ENCODE results near the gene ASMTL. TPM values are rescaled to one million over a fixed set of nuclear protein-coding genes. Genes with fewer than 3 reads are reported as not detected.

Gene ASMTL
- total and polyA plus RNA-seq, 2 donors (not counting 1 experiment from before 2014, with no cell fraction given) = 12.9 to 19.8 TPM

DNA sequence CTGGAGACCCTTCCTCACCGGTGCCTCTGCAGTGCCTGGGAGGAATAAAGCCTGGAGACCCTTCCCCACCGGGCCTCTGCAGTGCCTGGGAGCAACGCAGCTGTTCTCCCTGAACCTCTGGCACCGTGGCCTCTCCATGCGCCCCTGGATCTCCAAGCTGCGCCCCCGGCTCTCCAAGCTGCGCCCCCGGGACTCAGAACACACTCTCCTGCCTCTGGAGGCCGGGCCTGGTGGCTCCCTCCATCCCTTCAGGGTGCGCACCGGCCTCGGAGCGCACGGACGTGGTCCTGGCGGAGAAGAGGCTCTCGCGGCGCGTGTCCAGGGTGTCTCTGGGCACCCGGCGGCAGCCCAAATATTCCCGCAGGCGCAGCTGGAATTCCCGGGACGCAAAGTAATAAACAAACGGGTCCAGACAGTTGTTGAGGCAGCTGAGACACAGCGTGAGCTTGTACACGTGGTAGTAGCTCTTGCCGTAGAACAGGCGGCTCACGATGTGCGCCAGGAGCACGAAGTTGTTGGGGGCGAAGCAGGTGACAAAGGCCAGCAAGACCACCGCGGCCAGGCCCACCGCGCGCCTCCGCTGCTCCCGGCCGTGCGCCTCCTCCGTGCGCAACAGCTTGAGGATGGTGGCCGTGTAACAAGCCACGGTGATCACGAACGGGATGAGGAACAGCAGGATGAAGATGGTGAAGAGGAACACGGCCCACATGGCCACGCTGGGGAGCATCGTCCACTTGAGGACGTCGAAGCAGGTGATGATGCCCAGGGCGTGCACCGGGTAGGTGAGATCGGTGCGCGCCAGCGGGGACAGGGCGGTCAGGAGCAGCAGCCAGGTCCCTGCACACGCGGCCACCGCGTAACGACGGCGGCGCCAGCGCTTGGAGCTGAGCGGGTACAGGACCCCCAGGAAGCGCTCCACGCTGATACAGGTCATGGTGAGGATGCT lies 12.8 kb upstream of the ASMTL start:
- Histone ChIP-seq H3K4me1 (ENCODE audit: control insufficient read depth, extremely low read depth, insufficient read depth, low read length) (no peaks in the 10 kb centered on the region), H3K9ac (ENCODE audit: insufficient read depth, low read length) (no peak overlapping the region), H2AFZ (ENCODE audit: low read length) (no peak overlapping the region), H3K4me3 (replicated peaks in 1 of 4; ENCODE audit: control extremely low read depth in 1 of 4, insufficient read depth in 1 of 4, low read depth in 3 of 4, low read length in 4 of 4) (no peak overlapping the region), H3K9me3 (ENCODE audit: control insufficient read depth, insufficient read depth, low read depth, low read length) (no peaks in the 10 kb centered on the region), H3K36me3 (ENCODE audit: control insufficient read depth, insufficient read depth, low read length) (no peaks in the 10 kb centered on the region), H3K27ac (ENCODE audit: insufficient read depth, low read length) (no peak overlapping the region), H3K4me2 (ENCODE audit: extremely low read depth, insufficient read depth, low read length) (no peak overlapping the region), H4K20me1 (ENCODE audit: control insufficient read depth, extremely low read depth, insufficient read depth, low read length) (no peaks in the 10 kb centered on the region), H3K79me2 (ENCODE audit: control insufficient read depth, insufficient read depth, low read length) (no peaks in the 10 kb centered on the region), H3K27me3 (ENCODE audit: control insufficient read depth, insufficient read depth, low read length) (no peaks in the 10 kb centered on the region)
- DNase-seq (ENCODE audit: low read depth in 2 of 2) = no peak
- TF ChIP-seq EZH2 (IDR thresholded peaks at IDR 0.05; ENCODE audit: low read length, missing control alignments) = peak; percentile 41
- no peak for TF ChIP-seq CTCF (conservative IDR thresholded peaks at IDR 0.05 in 1 of 2, IDR thresholded peaks at IDR 0.05 in 1 of 2; ENCODE audit: low read depth in 1 of 2, low read length in 2 of 2)

DNA sequence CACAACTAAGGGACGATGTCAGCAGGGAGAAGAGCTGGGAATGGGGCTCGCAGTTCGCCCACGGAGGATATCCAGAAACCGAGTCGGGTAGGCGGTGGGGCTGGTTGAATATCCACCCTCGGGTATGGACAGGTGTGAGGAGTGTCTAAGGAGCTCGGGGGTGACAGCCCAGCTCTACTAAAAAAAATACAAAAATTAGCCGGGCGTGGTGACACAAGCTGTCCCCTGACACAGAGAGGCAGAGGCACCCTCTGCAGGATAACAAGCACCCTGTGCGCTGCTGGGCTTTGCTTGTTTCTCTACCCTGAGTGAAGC lies 12.2 kb upstream of the ASMTL start:
- no peaks in the 10 kb centered on the region for H3K79me2 ChIP-seq (ENCODE audit: control insufficient read depth, insufficient read depth, low read length)
- no peaks in the 10 kb centered on the region for H3K4me1 ChIP-seq (ENCODE audit: control insufficient read depth, extremely low read depth, insufficient read depth, low read length)
- no peak overlapping the region for H3K4me3 ChIP-seq (replicated peaks in 1 of 4; ENCODE audit: control extremely low read depth in 1 of 4, insufficient read depth in 1 of 4, low read depth in 3 of 4, low read length in 4 of 4)
- H3K27ac ChIP-seq (ENCODE audit: insufficient read depth, low read length) = no peak overlapping the region
- H2AFZ ChIP-seq (ENCODE audit: low read length) = no peak overlapping the region
- H3K27me3 ChIP-seq (ENCODE audit: control insufficient read depth, insufficient read depth, low read length) = no peaks in the 10 kb centered on the region
- no peaks in the 10 kb centered on the region for H3K36me3 ChIP-seq (ENCODE audit: control insufficient read depth, insufficient read depth, low read length)
- H3K9ac ChIP-seq (ENCODE audit: insufficient read depth, low read length) = no peak overlapping the region
- no peaks in the 10 kb centered on the region for H4K20me1 ChIP-seq (ENCODE audit: control insufficient read depth, extremely low read depth, insufficient read depth, low read length)
- H3K9me3 ChIP-seq (ENCODE audit: control insufficient read depth, insufficient read depth, low read depth, low read length) = no peaks in the 10 kb centered on the region
- H3K4me2 ChIP-seq (ENCODE audit: extremely low read depth, insufficient read depth, low read length) = no peak overlapping the region
- TF ChIP-seq CTCF (conservative IDR thresholded peaks at IDR 0.05 in 1 of 2, IDR thresholded peaks at IDR 0.05 in 1 of 2; ENCODE audit: low read depth in 1 of 2, low read length in 2 of 2) (no peak), EZH2 (IDR thresholded peaks at IDR 0.05; ENCODE audit: low read length, missing control alignments) (no peak)
- DNase-seq (ENCODE audit: low read depth in 2 of 2) = no peak

GRCh38 chrX:1464041-1464970 lies 11.6 kb upstream of the ASMTL start:
- Histone ChIP-seq H3K27ac (ENCODE audit: insufficient read depth, low read length) (no peak overlapping the region), H3K79me2 (ENCODE audit: control insufficient read depth, insufficient read depth, low read length) (no peaks in the 10 kb centered on the region), H3K9ac (ENCODE audit: insufficient read depth, low read length) (no peak overlapping the region), H4K20me1 (ENCODE audit: control insufficient read depth, extremely low read depth, insufficient read depth, low read length) (no peaks in the 10 kb centered on the region), H3K4me3 (replicated peaks in 1 of 4; ENCODE audit: control extremely low read depth in 1 of 4, insufficient read depth in 1 of 4, low read depth in 3 of 4, low read length in 4 of 4) (no peak overlapping the region), H2AFZ (ENCODE audit: low read length) (no peak overlapping the region), H3K27me3 (ENCODE audit: control insufficient read depth, insufficient read depth, low read length) (no peaks in the 10 kb centered on the region), H3K9me3 (ENCODE audit: control insufficient read depth, insufficient read depth, low read depth, low read length) (no peaks in the 10 kb centered on the region), H3K4me2 (ENCODE audit: extremely low read depth, insufficient read depth, low read length) (no peak overlapping the region), H3K4me1 (ENCODE audit: control insufficient read depth, extremely low read depth, insufficient read depth, low read length) (no peaks in the 10 kb centered on the region), H3K36me3 (ENCODE audit: control insufficient read depth, insufficient read depth, low read length) (no peaks in the 10 kb centered on the region)
- no peak for DNase-seq (ENCODE audit: low read depth in 2 of 2)
- TF ChIP-seq CTCF (conservative IDR thresholded peaks at IDR 0.05 in 1 of 2, IDR thresholded peaks at IDR 0.05 in 1 of 2; ENCODE audit: low read depth in 1 of 2, low read length in 2 of 2) (no peak), EZH2 (IDR thresholded peaks at IDR 0.05; ENCODE audit: low read length, missing control alignments) (no peak)

All from fibroblast of lung (primary cell).